WTC11 (cell line): ENCODE measurements around the gene TBC1D21.

Source experiments
- ATF1 ChIP-seq: sonication (generic); formaldehyde crosslinking; IDR thresholded peaks from 2 replicates; pipeline ENCODE4 v1.8.1; 2023; ENCODE audit warnings: mild to moderate bottlenecking, moderate library complexity, missing genetic modification reagents
- CTCF ChIP-seq: fragments of 200-600 bp; IDR thresholded peaks from 2 replicates; pipeline ENCODE4 v1.8.0; 2022; ENCODE audit warnings: antibody characterized with exemption
- ETV6 ChIP-seq: sonication (generic); formaldehyde crosslinking; IDR thresholded peaks from 2 replicates; pipeline ENCODE4 v1.8.1; 2022; ENCODE audit warnings: mild to moderate bottlenecking, missing genetic modification reagents
- GABPB1 ChIP-seq: sonication (generic); formaldehyde crosslinking; IDR thresholded peaks from 2 replicates; pipeline ENCODE4 v1.8.1; 2023; ENCODE audit warnings: mild to moderate bottlenecking, missing genetic modification reagents
- JUN ChIP-seq: sonication (generic); formaldehyde crosslinking; IDR thresholded peaks from 2 replicates; pipeline ENCODE4 v1.8.0; 2023; ENCODE audit warnings: mild to moderate bottlenecking, missing genetic modification reagents
- TF ChIP-seq, protein P1 (sequence below): sonication (generic); formaldehyde crosslinking; IDR thresholded peaks from 2 replicates; pipeline ENCODE4 v1.8.1; 2023; ENCODE audit warnings: mild to moderate bottlenecking, missing genetic modification reagents, moderate library complexity
- TF ChIP-seq, protein P2 (sequence below): sonication (generic); formaldehyde crosslinking; IDR thresholded peaks from 2 replicates; pipeline ENCODE4 v1.8.0; 2022; ENCODE audit warnings: mild to moderate bottlenecking, missing genetic modification reagents
- TF ChIP-seq, protein P3 (sequence below): sonication (generic); formaldehyde crosslinking; conservative IDR thresholded peaks from 2 replicates; pipeline ENCODE4 v1.8.1; 2023; ENCODE audit warnings: mild to moderate bottlenecking, low read depth, missing genetic modification reagents, moderate library complexity

- TF ChIP-seq CTCF (no peak), ETV6 (CRISPR knock-in tag) (no peak), JUN (CRISPR knock-in tag) (no peak), ATF1 (no peak), GABPB1 (CRISPR knock-in tag) (no peak)
- TF ChIP-seq, protein P1, sequence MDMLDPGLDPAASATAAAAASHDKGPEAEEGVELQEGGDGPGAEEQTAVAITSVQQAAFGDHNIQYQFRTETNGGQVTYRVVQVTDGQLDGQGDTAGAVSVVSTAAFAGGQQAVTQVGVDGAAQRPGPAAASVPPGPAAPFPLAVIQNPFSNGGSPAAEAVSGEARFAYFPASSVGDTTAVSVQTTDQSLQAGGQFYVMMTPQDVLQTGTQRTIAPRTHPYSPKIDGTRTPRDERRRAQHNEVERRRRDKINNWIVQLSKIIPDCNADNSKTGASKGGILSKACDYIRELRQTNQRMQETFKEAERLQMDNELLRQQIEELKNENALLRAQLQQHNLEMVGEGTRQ (CRISPR knock-in tag) = peak; percentile 72
- TF ChIP-seq, protein P2, sequence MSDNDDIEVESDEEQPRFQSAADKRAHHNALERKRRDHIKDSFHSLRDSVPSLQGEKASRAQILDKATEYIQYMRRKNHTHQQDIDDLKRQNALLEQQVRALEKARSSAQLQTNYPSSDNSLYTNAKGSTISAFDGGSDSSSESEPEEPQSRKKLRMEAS (CRISPR knock-in tag) = no peak
- TF ChIP-seq, protein P3, sequence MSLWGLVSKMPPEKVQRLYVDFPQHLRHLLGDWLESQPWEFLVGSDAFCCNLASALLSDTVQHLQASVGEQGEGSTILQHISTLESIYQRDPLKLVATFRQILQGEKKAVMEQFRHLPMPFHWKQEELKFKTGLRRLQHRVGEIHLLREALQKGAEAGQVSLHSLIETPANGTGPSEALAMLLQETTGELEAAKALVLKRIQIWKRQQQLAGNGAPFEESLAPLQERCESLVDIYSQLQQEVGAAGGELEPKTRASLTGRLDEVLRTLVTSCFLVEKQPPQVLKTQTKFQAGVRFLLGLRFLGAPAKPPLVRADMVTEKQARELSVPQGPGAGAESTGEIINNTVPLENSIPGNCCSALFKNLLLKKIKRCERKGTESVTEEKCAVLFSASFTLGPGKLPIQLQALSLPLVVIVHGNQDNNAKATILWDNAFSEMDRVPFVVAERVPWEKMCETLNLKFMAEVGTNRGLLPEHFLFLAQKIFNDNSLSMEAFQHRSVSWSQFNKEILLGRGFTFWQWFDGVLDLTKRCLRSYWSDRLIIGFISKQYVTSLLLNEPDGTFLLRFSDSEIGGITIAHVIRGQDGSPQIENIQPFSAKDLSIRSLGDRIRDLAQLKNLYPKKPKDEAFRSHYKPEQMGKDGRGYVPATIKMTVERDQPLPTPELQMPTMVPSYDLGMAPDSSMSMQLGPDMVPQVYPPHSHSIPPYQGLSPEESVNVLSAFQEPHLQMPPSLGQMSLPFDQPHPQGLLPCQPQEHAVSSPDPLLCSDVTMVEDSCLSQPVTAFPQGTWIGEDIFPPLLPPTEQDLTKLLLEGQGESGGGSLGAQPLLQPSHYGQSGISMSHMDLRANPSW (CRISPR knock-in tag) = no peak
Observed at GRCh38 chr15:73826711-73827251, 46.6 kb upstream of the TBC1D21 start.
